ENCODE results near the gene PREX1.

The PREX1 gene

DNA sequence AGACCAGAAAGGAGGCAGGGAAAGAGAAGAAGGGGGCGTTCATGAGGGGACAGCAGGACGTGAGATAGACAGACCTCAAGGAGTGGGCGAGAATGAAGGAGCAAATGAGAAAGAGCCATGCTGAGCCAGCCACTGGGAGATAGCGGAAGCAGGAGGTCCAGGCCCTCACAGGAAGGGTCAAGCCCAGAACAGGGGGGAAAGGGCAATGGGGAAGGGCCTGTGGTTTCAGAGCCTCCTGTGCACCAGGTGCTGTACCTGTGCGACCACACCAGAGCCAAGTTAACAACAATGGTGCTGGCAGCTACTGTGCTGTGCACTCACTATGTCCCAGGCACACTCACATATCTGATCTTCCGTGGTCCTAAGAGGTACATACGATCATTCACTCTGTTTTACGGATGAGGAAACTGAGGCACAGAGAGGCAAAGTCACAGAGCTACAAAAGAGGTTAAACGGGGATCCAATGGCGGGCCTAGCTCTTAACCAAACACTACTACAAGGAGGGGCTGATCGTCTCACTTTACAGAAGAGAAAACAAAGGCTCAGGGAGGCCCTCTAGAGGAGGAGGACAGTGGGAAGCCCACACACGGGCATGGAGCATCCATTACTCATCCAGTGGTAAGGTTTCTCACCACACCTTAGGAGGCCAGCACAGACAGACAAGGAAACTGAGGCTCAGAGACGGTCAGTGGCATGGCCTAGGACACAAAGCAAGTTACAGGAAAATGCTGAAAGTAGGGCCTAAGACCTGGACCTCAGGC is 129.1 kb downstream of the PREX1 start:
- no peak for DNase-seq (ENCODE audit: low spot score)

DNA sequence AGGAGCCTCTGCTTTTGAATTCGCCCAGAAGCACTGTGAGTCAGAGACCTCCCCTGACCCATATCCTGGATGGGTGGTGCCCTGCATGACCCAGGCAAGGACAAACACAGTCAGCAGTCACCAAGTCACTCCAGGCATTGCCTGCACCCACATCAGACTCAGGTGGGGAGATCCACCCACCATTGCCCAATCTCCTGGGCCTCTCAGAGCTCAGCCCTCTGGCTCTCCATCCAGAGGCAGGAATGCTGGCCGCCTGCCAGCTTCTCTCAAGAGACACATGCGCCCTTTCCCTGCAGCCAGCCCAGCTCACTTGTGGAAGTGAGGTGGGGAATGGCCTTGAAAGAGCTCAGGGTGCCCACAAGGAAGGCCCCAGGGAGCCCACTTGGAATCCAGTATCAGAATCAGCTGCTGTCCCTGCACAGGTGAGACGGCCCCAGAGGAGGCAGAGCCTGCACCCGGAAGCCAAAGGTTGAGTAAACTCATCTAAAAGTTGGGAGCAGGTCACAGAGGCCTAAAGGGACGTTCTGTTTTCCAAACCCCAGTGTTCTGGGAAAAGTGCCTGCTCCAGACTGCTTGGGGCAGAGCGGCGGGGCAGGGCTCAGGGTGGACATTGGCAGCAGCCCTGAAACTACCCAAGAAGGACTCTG is 129.8 kb downstream of the PREX1 start:
- peak; percentile 73 for DNase-seq (ENCODE audit: low spot score)

DNA sequence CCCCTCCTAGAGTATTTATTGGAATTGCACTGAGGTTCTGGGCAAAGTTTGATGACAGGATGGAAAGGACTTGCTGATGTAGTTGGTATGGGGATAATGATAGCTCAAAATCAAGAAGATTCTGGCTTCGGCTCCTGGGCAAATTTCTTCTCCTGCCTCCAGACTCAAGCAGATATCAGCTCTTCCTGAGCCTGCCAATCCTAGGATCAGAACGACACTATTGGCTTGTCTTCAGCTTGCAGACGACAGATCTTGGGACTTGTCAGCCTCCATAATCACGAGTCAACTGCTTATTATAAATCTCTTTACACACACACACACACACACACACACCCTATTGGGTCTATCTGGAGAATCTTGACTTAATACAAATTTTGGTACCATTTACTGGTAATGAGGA is 131.1 kb downstream of the PREX1 start:
- DNase-seq (ENCODE audit: low spot score): no peak

DNA sequence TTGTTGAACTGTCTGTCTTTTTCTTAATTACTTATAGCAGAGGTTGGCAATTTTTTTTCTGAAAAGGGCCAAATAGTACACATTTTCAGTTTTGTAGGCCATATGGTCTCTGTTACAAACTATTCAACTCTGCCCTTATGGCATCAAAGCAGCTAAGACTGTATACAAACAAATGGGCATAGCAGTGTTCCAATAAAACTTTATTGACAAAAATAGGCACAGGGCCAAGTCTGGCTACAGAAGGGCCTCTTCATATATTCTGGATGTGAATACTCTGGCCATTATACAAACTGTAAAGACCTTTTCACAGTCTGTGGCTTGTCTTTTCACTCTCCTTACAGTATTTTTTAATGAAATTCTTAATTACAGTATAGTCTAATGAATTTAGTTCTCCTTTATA is 132.1 kb downstream of the PREX1 start:
- DNase-seq (ENCODE audit: low spot score): no peak

DNA sequence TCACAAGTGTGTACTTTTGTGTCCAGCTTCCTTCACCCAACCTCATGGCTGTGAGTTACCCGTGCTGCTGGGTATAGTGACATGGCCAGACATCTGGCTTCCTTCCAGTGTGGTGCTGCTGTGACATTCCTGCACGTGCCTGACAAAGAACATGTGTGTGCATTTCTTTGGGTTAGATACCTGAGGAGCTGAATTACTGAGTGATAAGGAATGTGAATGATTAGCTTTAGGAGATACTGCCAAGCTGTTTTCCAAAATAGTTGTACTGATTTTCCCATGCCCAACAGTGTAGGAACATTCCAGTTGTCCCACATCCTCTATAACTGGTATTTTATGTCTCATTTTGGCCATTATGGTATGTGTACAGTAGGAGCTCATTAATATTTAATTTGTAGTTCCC is 132.5 kb downstream of the PREX1 start:
- peak; percentile 31 for DNase-seq (ENCODE audit: low spot score)

DNA sequence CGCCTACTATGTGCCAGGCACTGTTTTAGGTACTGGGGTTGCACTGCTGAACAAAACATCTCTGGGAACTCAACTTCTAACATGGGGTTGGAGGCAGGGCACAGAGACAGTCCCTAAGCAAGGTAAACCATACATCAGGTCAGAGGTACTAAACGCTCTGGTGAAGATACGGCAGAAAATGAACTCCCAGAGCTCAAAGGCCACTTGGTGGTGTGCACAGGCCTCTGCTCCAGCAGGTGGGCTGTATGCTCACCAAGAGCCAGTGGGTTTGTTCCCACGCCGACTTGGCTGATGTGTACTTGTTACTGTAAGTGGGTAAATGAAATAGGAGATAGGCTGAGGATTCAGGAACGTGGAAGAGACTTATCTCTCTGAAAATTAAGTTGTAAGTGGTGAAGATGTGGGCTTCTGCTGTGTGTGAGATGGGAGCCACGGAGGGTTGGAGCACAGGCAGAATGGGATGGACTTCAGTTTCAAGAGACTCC is 133.4 kb downstream of the PREX1 start:
- DNase-seq (ENCODE audit: low spot score): no peak

DNA sequence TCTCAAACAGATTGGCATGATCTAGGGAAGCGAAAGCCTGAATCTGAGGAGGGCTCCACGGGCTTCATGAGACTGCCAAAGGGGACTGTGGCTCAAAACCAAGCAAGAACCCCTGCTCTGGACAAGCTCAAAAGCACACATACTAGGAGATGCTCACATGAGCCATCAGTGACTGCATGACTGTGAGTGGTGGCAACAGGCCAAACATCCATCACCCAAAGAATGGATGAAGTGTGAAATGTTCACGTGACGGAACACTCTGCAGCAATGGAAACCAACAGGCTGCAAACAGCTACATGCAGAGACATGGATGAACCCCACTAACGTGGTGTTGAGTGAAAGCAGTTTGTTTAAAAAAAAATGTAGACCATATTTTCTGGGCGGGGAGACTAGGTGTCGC is 136.3 kb downstream of the PREX1 start:
- no peak for DNase-seq (ENCODE audit: low spot score)

DNA sequence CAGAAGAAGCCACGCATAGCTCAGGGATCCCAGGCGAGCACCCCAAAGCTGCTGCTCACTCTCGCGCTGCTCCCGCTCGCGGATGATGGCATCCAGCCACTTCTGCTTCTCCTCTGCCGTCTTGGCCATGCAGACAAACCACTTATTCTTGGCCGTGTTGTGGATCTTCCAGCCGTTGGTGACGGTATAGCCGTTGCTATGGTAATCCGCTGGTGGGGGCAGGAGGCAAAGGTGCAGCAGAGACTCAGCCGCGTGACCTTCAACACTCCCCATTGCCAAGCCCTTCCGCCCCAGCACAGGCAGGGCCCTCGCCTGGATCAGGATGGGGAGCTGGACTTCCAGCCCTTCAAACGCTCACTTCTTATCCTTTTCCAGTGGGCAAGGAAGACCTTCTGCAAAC is 136.9 kb downstream of the PREX1 start:
- DNase-seq (ENCODE audit: low spot score): no peak

DNA sequence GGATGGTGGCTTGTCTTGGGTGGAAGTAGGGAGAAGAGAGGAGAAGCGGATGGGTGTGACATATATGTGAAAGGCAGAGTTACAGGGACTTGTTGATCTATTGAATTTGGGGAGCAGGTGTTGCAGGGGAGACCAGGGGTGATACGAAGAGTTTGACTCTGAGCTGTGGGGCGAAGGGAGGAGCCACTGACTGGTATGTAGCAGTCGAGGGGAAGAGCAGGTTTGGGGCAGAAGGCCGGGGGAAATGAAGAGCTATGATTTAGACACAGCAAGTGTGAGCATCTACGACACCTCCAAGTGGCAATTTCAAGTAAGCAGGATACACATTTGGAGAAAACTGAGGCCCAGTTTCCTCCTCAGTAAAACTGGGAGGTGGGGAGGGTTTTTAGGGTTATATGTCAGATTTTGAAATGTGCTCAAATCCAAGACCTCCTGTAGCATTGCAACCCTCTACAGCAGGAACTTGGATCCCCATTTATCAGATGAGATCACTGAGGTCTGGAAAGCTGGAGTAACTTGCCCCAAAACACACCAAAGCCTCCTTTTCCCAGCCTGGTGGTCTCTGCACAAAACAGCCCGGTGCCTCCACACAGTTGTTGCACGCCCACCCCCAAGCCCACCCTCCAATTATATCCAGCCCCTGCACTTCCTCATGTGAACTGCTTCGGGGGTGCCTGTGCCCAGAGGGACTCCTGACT is 137.8 kb downstream of the PREX1 start:
- DNase-seq (ENCODE audit: low spot score): no peak

DNA sequence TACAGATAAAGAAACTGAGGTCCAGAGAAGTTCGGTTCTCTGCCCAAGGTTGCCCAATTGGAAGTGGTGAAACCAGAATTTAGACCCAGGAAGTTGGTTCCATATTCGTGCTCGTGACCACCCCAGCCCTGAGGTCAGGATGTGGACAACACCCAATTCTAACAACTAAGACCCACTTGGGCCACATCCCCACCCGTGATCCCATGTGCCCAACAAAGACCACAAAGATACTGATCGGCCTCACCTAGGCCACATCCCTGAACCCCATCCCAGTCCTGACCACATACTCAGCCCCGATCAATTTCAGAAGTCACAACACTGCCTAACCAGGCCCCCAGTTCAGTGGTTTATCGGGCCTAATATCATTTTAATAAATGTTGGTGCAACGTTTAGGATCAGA is 138.4 kb downstream of the PREX1 start:
- DNase-seq (ENCODE audit: low spot score): no peak

DNA sequence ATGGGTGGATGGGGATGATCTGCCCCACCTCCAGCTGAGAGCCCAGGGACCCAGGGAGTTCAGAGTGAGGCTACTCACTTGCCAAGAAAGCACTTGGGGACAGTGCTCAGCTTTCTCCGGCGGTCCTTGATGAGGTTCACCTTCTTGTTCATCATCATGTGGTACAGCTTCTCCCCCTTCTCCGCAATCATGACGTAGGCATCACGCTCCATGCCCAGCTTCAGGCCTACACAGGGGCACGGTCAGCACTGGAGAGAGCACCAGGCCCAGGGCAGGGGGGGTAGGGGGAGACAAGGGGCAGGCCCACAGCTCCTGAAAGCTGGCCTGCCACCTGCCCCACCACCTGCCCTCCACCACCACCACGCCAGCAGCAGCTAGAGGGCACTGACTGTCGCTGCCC is 139.2 kb downstream of the PREX1 start:
- no peak for DNase-seq (ENCODE audit: low spot score)

DNA sequence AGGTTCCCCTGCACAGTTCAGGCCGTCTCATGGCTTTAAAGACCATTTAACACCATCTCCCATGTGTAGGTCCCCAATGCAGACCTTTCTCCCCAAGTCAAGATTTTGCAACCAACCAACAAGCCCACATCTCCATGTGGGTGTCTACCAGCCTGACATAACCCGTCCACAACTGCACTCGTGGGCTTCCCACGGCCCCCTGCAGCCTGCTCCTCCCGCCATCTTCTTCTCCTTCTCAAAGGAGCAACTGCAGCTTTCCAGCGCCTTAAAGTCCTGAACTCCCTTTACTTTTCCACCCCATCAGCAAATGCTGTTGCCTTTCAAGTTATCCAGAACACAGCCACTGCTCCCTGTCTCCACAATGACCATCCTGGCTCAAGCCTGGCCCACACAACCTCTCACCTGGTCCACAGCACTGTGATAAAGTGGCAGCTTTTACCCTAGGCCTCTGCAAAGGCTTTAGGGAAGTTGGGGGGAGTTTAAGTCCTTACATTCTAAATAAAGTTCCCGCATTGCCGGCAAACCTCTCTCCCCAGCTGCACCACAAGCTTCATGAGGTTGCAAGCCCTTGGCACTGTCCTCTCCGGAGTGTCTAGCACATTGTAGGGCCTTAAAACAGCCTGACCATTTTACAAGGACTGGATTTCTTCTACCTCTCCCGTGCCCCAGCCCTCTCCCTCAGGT is 140.5 kb downstream of the PREX1 start:
- no peak for DNase-seq (ENCODE audit: low spot score)

DNA sequence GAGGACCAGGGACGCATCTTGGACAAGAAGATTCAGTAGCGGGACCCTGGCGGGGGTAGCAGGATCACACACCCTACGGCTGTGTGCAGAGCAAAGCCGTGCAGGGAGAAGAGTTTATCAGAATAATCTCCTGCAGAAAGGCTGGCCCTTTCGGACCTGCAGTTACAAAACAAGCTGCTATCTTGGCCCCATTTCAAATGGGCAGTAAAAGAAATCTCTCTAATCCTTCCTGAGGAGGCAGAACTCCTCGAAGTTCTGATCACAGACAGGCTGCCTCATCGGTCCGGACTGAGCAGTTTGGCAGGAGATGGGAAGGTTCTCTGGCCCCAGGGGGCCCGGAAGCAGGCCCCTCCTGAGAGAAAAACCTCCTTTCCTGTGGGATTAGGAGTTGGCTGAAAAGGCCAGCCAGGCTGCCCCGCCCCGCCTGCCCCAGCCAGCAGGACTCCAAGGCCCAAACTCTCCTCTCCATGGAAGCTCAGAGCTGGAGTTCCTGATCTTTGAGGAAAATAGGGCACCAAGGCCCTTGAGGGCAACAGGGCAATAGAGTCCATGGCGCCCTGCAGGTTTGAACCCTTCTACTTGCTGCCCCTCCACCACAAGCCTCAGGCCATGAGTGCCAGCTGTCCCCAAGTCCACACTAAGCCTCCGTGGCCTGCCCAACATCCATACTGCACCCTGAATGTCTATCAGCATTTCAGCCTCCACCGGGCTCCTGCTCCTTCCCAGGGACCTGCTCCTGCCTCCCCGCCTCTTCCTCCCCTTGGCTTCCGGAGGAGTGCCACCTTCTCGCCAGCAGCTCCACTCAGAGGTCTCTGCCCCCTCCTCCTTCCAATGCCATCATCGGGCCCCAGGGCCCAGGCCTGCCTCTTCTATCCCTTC is 141.3 kb downstream of the PREX1 start:
- peak; percentile 67 for DNase-seq (ENCODE audit: low spot score)

DNA sequence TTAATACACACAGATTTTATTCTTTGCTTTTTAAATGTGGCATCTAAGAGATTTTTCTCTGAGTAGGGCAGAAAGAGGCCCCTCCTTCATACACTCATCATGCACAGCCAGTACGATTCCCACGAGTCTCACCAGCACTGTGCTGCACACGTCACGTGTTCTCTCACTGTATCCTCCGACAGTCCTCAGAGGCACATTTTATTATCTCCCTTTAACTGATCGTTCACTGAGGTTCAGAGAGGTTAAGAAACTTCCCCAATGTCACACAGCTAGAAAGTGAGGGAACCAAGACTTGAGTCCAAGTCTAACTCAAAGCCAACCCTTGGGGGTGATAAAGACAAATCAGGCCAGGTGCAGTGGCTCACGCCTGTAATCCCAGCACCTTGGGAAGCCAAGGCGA is 142.5 kb downstream of the PREX1 start:
- no peak for DNase-seq (ENCODE audit: low spot score)

DNA sequence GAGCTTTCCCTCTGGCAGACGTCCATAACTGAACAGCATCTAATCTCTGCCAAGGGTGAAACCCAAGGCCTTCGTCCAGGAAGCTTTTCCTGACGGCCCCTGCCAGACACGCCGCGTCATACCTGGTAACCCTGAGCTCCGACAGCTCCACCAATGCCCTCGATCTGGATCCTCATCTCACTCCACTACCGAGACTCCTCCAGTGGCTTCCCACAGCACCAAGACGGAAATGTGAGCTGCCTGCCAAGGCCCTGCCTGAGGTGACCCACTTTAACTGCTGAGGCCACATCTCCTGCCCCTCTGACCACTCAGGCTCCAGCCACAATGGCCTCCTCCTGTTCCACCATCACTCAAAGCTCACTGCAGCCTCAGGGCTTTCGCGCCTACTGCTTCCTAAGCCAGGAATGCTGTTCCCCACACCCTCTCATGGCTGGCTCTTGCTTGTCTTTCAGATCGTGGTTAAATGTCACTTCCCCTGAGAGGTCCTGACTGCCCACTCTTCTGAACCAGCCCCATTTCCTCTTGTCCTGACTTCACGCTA is 143.2 kb downstream of the PREX1 start:
- no peak for DNase-seq (ENCODE audit: low spot score)

DNA sequence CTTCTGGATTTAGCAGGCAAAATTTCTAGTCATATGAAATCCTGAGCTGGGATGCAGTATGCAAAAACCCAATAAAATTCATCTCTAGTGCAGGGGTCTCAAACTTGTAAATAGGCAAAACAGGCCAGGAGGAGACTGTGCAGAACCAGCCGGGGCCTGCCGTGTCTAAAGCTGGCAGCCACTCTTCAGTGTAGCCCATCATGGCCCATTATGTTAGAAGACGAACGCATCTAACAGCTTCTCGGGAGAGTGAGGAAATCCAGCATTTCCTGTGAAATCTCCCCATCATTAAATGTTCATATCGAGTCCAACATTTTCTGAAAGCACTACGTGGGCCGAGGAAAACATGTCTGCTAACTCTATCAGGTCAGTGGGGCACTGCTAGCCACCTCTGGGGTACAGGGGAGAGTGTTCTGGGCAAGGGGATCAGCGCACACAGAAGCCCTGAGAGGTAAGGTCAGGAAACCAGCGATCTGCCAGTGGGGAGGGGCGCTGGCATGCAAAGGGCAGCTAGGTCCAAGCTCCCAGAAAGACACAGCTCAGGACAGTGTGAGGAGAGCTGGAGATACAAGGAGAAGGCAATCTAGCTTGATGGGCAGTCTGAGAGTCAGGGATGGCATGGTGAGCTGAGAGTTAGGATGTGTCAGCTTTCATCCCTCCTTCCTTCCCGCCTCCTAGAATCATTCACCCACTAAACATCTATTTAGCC is 144.2 kb downstream of the PREX1 start:
- no peak for DNase-seq (ENCODE audit: low spot score)

DNA sequence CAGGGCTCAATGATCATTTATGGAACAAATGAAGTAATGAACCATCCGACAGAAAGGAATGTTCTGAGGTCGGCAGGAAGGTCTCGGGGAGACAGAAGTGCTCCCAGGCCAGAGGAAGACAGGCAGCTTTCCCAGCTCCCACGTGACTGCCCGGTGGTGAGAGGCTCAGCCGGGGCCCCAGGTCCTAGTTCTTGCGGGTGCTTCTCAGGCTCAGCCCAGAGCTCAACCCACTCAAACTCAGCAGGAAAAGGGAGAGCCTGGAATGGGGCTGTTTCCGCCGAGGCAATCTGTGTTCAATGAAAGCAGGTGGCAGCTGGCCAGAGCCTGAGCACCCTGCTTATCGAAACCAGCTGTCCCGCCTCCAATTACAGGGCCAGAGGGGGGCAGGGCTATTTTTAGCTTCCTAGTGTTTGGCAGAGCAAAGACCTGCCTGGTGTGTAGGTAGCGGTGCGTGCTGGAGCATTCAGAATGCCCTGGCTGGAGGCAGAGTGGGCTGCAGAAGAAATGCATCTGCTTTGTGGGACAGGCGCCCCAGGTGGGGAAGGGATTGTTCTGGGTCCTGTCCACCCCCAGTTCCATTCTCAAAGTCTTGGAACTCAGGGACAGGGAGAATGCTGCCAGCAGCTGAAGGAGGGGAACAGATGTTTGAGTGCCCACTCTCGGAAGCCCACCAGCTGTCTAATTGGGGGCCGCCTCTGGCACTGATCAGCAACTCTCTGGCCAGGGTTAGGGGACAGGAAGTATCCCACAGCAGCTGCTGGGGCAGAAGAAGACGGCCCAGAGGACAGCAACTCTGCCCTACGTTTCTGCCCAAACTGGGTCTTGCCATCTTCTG is 145.1 kb downstream of the PREX1 start:
- peak; percentile 94 for DNase-seq (ENCODE audit: low spot score)

DNA sequence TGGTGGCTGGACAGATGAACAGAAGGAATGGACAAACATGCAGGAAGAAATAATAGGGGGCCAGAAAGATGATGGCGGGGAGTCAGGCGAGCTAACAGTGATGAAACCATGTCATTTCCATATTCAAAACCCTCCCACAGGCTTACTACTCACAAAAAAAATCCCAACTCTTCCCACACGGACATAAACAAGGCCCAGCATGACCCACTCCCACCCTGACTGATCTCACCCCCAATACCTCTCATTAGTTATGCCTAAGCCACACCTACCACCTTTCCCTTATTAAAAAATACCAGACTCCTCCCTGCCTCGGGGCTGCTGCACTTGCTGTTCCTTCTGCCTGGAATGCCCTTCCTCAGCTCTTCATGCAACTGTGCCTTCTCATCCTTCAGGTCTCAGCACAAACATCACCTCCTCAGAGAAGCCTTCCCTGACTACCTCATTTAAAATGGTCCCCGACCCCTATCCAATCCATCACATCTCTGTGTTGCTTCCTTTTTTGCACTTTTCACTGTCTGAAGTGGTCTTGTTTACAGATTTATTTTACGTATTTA is 145.8 kb downstream of the PREX1 start:
- DNase-seq (ENCODE audit: low spot score): no peak

DNA sequence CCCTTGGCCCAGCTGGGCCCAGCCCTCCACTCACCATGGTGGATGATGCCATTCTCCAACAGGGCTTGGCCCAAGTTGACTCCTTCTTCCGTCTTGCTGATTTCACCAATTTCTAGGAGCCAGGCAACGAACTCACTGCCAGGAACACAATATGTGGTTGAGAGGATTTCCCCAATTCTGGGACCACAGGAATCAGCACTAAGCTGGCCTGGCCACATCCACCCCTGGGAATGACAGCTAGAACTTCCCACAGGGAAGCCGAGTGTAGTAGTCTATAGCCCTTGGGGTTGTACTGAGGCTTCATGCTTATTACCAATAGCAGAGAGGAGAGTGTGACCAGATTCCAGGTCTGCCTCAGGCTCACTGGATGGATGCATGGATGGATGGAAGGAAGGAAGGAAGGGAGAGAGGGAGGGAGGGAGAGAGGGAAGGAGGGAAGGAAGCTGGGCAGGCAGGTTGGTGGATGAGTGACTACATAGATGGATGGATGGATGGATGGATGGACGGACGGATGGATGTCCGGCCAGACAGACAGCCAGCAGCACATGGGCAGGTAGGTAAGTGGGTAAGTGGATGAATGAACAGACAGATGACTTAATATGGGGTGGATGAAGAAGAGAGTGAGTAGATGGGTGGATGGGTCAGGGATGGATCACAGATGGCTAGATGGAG is 146.5 kb downstream of the PREX1 start:
- no peak for DNase-seq (ENCODE audit: low spot score)

Data from AG08395 (cell line).